NCI-H1092 treated with DMSO at 0.1 percent for 48 hours (cell line): ENCODE data around the gene DARS2.
A peak's percentile ranks its signal among the peaks of the same experiment; 100 is the strongest.
"Not testable (repeated sequence)": the region's sequence is repeated elsewhere in the genome, so short reads cannot be mapped to it uniquely, and the experiment has no call there.

Experiments used
- DNase-seq: peaks from one replicate; lab custom pipeline; 2025; lab: John Stamatoyannopoulos, UW

The DARS2 gene

GRCh38 chr1:173862146-173862768 is 37.8 kb downstream of the DARS2 start:
- not testable (repeated sequence) for DNase-seq

DNA sequence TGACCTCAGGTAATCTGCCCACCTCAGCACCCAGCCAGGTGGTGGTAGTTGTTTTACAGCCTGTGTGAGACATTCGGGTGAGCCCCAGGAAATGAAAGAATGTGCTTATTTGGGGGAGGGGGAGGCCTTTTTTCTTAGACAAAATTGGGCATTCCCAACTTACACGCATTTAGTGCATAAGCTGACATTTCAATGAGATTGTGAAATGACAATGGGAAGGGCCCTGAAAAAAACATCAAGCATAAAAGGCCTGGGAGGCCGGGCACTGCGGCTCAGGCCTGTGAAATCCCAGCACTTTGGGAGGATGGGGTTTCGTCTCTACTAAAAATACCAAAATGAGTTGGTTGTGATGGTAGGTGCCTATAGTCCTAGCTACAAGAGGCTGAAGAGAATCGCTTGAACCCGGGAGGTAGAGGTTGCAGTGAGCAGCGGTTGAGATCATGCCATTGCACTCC is 38.3 kb downstream of the DARS2 start:
- DNase-seq, result no peak

DNA sequence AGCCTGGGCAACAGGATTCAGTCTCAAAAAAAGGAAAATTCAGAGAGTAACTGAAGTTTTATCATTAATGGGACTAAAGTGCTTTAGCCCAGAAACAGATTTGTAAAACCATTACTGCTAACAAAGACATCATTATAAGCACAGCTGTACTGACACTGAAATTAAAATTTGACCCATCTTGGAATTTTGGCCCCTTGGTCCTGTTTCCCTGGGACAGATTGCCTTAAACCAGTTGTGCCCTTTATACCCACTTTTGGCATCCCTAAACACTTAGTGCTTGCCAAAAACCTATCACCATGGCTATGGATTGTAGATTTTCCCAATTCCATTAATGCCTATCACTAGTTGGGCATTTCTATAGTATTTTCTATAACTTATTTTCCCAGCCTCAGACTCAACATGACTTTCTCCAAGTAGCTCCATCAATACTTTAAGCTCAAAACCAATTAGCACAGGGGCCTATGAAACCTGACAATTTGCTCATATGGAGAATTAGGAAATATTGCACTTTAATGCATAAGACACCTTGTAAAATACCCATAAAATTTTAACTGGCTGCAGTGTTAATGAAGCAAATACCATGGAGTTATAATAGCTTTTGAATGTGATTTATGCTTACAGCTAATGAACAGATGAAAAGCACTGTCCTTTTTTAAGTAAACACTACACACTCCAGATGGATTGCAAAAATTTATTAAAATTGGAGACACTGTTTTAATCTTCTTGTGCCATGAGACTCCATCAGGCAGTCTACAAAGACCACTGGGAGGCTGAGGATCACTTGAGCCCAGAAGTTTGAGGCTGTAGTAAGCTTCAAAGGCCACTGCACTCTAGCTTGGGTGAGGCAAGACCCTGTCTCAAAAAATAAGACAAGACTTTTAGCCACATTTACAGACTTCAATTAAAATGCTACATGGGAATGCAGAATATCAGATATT is 39.0 kb downstream of the DARS2 start:
- DNase-seq, result no peak

- DNase-seq, result no peak
These were observed 39.9 kb downstream of the DARS2 start for GRCh38 chr1:173864179-173864867.

DNA sequence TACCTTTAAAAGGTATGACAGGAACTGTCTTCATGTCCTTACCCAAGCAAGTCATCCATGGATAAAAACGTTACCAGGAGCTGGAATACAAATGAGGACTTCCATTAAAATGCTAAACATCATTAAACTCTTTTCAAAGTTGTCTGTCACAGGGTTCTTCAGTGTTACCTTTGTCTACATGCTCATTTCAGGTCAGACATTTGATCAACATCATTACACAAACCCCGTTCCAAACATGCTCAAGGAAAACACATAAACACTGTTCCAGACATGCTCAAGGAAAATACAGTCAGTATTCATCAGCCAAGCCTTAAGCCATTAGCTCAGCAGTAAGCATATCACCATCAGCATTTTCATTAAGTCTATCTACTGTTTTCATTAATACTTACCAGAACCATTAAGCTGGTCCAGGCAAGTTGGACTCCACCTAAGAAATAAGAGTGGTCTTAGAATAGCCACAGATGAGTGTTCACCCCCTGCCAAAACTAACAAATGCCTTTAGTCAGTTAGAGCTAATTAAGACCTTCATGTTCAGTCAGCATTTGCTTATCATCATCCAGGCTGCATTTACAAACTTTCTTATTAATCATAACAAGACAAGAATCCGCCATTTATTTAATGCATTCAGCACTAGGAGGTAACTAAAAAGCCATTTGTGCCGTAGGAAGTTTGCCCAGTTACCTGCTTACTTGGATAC is 41.1 kb downstream of the DARS2 start:
- DNase-seq, result no peak

- no peak for DNase-seq
These were observed 42.1 kb downstream of the DARS2 start for GRCh38 chr1:173866413-173867115.

GRCh38 chr1:173867141-173867752 is 42.8 kb downstream of the DARS2 start:
- no peak for DNase-seq

DNA sequence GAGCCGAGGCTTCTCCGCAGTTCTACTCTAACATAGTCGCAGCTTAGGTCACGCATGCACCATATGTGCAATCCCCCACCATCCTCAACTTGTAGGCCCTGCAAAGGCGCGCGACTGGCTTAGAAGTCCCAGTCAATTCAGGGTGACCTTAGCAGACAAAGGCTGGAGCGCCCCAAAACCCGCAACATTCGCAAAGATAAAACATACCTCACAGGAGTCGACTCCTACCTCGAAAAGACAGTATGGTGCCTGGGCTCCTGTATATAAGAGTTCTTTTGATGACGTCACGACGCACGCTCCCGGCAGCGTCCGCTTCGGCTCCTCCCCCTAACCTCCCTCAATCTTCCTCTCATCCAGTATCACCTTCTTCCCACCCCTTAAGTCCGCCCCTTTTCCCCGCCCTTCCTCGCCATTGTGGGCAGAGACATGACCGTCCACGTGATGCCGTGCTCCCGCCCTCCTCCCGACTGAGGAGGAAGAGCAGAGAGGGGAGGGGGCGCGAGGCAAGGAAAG is 43.3 kb downstream of the DARS2 start, which contains the start of gene GAS5:
Gene GAS5, minus strand, starts transcription at position 237 of the 513 bp plus-strand sequence.
- DNase-seq, result peak; percentile 100

DNA sequence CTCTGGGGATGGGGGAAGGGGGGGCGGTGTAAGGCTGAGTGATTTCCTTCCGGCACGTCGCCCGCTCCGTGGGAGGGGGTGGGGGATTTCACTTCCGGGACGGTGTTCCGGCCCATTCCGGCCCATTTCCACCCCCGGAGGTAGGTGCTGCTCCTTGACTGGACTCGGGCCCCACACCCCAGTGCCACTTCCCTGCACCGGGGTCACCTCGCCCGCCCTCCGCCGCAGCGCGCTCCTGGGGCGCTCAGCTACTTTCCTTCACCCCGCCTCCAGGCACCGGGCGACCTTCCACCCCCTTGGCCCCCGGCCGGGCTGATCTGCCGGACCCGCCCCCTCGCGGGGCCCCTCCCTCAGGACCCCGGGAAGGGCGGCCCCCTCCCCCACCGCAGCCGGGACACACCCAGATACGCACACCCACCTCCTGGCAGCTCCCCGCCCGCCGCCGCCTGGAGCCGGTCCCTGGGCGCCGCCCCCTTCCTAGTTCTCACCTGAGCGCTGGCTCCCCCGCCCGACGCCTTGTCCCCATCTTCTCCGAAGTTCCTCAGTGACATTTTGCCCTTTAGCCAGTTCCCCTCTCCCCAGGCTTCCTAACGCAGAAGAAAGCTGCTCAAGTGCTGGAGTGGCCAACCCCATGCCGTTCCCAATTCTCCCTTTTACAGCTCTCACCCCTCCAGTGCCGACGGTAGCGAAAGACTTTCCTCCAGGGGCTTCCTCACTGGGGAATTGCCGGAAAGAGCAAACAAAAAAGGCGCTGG is 44.0 kb downstream of the DARS2 start, which contains the start of gene ZBTB37:
Gene ZBTB37, plus strand, starts transcription at position 115 of the 755 bp plus-strand sequence. CDS start 1,846 bp downstream, outside the sequence.
- peak; percentile 91 for DNase-seq

DNA sequence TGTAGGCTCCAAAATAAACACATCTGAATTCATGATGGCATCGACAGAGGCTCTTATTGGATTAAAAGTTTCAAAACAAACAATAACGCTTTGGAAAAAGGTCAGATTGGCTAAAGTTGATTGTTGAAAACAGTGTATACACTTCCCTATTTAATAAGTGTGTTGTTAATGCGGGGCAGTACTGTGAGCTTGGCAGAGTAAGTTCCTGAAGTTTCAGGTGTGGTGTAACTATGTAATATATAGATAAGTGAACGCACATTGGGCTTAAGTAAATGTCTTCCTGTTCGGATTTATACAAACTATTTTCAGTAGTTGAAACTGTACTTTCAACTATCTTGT is 44.5 kb downstream of the DARS2 start:
- no peak for DNase-seq

- no peak for DNase-seq
These were observed 46.0 kb downstream of the DARS2 start for GRCh38 chr1:173870252-173871075.

GRCh38 chr1:173871091-173871490 is 46.6 kb downstream of the DARS2 start:
- DNase-seq, result no peak

- DNase-seq, result no peak
These were observed 47.0 kb downstream of the DARS2 start for GRCh38 chr1:173871500-173871899.

DNA sequence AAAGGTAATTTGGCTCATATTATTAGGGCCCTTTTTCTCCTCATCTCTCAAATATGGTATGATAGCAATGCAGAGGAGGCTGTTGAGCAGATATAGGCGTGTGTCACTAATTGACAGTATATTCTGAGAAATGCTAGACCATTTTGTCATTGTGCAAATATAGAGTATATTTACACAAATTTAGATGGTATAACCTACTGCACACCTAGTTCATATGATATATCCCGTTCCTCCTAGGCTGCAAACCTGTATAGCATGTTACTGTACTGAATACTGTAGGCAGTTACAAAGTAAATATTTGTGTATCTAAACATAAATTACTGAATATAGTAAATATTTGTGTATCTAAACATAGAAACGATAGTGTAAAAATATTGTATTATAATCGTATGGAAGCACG is 52.3 kb downstream of the DARS2 start:
- DNase-seq, result no peak

GRCh38 chr1:173878251-173878650 is 53.8 kb downstream of the DARS2 start:
- no peak for DNase-seq

DNA sequence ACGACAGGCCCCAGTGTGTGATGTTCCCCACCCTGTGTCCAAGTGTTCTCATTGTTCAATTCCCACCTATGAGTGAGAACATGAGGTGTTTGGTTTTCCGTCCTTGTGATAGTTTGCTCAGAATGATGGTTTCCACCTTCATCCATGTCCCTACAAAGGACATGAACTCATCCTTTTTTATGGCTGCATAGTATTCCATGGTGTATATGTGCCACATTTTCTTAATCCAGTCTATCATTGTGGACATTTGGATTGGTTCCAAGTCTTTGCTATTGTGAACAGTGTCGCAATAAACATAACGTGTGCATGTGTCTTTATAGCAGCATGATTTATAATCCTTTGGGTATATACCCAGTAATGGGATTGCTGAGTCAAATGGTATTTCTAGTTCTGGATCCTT is 56.6 kb downstream of the DARS2 start:
- DNase-seq, result not testable (repeated sequence)

- DNase-seq, result no peak
These were observed 60.2 kb downstream of the DARS2 start for GRCh38 chr1:173884701-173885100.

DNA sequence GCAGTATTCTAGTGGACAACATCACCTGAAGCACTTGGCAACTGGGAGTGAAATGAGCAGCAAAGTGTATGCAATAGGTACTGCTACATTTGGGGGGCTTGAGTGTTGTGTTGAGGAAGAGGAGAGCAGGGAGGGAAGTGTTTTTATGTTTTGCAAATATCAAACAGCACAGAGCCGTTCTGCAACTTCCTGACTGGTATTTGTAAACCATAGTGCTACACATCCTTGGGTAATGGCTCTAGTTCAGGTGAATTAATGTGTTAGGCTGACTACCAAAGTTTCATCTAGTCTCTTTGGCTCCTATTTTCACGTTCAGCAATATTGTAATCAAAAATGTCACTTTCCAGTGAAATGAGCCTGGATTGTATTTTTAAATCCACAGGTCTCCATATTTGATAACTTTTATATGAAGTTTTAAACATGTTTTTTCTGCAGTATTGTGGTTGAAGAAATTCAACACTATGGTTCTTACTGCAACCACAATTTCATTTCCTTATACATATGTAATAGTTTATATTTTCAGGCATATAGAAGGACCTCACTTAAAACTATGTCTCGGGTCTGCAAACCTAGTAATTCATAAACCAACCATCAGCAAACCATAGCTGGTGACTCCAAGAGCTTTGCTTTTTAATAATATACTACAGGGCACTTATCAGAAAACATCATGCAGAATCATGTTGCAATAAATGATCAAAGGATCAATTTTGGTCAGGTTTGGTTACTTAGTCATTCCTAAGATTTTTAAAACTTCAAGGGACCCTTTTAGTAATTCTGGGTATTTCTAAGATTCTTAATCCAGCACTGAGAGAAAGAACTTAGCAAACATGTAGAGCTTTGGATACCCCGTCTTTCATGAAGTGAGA is 62.5 kb downstream of the DARS2 start:
- no peak for DNase-seq
